Measurements from ENCODE around the gene DACT2.
"Not testable (repeated sequence)": the region's sequence is repeated elsewhere in the genome, so short reads cannot be mapped to it uniquely, and the experiment has no call there.

The DACT2 gene

DNA sequence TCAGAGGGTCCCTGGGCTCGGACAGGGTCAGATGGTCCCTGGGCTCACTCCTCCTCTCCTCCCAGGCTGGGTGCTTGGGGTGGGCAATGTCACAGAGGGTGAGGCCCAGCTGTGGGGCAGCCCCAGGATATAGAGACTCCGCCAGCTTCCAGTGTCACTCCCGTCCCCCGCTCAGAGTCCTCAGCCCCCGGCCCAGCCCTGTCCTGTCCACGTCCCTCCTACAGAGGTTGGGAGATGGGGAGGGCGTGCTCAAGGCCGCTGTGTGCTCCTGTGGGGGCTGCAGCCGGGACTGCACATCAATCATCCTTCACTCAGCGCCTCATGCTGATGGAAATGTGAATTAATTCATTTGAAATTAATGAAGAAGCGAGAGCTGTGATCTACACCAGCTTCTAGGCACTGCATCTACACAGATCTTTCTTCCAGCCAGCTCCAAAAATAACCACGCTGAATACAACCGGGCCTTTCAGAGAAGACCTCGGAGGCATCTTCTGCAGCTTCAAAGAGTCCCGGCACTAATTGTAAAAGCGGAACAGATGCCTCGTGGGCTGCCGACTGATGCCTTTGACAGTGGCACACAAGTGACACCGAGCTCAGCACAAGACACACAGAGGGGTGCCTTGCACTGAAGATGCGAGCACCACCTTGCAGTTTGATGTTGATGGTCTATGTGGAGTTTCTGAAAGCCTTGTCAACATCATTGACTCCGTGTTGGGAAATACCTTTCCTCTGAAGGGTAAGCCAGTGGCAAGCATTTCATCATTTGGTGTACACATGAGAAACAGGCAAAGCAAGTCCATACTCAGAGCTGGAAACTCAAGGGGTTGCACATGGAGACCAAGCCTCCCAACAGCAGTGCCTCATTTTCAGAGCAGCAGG is 39.3 kb downstream of the DACT2 start:
- DNase-seq: no peak

DNA sequence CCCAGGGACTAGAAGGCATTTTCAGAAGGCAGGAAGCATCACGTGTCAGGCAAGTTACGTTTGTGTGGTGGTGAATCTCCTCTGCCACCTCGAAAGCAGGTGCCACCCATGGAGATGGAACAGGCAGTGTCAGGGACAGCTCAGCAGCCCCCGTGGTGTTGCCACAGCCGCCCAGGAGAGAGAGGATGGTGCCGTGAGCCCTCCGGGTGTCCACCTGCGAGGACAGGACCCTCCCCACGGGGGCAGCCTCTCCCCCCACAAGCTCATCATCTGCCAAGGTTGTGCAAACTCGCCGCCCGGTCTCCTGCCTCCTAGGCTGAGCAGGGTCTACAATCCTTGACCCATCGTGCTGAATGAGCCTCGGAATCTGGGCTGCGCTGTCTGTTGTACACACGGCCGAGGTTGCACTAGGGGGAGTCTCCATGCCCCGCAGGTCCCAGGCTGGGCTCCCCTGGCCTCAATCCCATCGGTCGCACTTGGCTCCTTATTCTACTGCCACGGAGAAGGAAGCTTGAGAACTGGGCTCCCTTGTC is 40.1 kb downstream of the DACT2 start:
- no peak for DNase-seq

DNA sequence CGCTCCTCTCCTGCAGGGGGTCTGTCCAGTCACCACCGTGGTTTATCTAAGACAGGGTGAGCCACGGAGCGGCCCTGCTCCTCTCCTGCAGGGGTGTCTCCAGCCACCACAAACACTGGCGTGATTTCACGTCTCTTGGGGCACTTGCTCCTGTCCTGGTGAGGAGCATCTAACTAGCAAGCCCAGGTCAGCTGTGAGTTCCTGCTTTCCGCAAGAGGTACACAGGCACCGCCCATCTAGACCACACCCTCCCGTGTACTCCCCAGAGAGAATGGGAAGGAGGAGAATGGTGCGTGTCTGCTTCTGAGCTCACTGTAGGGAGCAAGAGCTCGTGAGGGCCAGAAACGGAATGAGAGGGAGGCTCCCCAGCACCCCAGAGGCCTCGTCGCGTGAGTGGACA is 40.7 kb downstream of the DACT2 start:
- no peak for DNase-seq

DNA sequence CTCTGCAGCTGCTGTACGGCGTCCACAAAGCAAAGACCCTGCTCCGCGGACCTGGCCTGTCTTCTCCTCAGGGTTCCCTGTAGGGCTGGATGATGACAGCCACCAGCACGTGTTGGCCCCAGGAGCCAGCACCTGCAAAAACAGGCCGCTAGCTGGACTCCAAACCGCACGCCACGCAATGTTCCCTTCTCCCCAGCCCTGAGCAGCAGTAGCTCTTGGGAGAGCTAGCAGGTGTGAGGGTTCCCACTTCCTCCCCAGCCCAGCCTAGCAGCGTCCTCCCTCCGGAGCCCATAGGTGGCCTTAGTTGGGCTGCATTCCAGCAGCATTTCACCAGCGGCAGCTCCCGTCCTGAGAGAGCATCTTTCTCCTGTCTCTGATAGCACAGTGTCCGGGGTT is 42.3 kb downstream of the DACT2 start:
- no peak for DNase-seq

DNA sequence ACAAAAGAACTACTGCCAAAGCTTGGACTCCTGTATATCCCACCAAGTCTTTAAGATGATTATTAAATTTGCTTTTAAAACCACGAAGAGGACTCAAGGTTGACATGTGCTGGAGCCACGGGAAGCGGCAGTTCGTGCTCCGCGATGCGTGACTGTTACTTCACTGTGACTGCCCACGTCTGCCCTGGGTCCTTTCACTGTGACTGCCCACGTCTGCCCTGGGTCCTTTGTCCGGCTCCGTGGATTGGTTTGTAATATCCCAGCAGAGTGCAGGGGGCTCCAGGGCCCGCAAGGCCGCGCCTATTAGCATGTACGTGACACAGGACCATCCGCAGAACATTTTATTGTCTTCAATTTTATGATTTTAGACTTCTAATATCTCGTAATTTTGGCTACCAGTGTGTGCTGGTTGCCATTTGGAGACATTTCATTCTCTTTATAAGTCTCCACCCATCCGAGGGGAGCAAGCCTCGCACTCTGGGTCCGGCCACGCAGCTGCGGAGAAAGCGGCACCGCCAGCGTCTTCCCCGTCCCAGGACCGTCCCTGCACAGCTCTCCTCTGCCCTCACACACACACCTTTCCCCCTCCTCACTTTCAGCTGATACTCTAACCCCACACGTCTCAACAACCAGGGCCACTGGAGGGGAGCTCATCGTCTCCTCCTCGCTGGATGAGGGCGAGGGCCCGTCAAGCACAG is 42.9 kb downstream of the DACT2 start:
- no peak for DNase-seq

DNA sequence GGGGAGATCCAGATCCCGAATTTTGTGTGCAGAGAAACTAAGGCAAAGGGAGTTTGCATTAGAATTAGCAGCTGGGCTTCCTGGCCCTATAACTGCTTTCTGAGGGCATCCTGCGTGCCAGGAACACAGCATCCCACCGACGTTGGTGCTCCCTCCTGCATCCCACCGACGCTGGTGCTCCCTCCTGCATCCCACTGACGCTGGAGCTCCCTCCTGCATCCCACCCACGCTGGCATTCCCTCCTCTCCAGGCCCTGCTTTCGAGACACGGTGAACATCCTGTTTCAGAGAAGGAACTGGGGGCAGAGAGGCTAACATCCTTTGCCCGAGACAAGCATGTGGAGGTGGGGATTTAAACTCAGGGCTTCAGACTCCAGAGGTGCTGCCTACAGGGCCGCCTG is 44.4 kb downstream of the DACT2 start:
- no peak for DNase-seq

DNA sequence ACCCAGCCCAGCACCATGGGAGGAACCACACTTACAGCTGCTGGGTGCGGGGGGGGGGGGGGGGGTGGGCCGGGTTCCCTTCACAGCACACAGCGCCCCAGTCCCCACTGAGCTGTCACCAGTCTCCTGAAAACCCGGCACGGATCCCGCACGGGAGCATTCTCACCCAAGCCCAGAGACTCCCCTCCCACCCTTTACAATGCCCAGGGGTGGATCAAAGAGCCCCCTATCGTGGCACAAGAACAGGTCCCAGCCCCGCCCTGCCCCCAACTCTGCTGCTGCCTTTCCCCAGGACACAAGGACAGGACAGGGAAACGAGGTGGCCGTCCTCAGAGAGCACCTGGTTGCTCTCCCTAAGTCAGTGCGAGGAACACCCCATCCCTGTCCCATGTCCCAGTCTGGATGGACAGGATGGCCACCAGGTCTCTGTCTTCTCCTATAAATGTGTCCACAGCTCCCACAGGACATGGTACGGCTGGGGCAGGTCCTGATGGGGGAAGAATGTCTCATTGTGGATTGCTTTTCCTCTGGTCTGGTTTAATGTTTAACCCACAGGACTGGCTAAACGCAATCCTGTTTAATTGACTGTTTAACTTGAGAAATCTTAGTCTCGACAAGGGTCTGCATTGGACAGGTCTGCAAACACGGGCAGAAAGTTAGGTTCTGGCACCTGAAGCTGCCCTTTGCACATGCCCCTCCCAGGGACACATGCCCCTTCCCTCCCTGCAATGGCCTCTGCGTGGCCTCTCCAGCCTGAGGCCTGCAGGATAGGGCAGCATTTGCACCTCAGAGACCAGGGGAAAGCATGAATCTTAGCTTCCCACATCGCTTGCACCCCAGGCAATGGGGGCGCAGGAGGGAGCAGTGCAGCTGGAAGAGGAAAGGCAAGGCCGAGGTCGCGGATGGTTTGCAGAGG is 45.3 kb downstream of the DACT2 start:
- no peak for DNase-seq

DNA sequence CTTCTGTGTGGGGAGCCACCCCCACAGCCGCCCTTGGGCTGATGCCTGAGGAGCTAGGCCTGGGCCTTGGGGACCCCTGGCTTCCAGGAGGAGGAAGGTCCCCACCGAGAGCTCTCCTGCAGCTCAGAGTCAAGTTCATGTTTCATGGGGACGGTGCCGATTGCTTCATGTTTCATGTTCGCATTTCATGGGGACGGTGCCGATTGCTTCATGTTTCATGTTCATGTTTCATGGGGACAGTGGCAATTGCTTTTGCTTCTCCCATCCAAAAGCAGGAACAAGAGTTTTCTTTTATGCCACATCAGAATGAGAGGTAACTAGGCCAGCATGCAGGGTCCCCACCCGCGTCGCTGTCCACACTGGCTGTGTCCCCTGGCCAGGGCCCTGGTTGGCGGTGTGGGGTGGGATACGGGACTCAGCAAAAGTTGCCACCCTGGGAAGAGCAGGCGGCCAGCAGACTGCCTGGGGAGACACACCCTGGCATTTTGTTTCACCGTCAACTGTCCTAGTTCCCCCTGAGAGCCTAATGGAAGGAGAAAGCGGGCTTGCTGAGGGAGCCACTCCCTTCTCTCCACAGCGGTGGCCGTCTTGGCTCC is 46.0 kb downstream of the DACT2 start:
- DNase-seq: no peak

DNA sequence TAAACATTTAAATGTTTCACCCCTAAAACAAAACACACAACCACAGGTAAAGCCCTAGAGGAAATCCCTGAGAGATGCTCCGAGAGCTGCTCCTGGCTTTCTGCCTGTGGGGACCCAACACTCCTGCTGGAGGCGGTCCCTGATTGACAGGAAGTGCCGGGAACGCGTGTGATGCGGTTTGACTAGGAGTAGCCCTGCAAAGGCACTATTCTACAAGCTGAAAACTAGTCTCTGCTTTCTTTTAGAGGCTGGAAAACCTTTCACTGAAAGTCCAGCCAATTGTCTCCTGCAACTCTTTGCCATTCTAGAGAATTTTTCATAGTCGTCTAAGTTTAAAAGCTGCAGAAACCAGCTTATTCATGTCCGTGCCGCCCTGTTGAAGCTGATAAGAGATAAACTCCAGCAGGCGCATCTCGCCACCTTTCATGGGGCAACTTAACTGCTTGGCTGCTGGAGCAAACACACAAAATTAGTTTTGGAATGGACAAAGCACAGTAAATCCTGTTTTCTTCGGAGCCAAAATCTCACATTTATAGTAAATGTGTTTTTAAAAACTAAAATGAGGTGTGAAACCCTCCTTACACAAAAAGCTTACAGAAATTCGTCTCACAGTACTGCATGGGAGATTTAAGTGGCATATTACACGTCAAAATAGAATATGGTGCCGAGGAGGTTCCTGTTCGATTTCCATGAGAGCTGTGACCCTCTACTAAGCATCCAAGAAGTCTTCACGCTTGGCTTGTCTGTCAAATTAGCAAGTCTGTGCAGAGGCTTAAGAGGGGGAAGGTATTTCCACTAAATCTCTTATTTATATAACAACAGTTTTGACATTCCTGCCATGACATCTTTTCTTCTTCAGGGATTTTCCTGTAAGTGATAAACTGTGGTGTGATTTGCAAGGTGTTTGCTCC is 46.9 kb downstream of the DACT2 start:
- no peak for DNase-seq

DNA sequence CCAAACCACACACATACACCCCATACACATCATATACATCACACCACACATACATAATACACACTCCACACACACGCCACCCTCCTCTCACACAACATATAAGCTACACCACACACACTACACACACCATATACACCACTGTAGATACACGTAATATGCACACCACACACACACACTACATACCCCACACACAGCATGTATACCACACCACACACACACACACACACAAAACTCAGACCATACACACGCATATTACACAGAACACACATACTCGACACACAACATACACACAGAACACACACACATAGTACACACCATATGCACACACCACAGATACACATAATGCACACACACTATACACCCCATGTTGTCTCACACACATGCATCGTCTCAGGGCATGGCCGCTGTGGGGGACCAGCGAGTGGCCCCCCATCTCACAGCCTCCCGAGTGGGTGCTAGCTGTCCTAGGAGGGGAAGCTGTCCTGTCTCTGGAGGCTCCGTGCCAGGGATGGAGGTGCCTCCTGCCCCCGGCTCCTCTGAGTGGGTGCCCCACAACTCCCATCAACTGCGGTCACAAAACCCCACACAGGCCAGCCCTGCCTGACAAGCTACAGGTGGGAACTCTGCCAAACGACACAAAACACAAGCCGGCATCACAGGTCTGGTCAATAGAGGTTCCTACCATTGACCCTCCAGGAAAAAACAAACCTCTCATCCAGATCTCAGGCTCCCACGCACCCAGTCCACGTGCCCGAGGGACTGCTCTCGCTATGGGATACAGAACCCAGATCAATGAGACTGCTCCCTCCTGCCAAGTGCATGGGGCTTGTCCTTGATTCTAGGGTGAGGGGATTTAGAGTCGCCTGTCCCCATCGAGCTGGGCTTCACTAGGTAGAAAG is 49.1 kb downstream of the DACT2 start:
- DNase-seq: no peak

DNA sequence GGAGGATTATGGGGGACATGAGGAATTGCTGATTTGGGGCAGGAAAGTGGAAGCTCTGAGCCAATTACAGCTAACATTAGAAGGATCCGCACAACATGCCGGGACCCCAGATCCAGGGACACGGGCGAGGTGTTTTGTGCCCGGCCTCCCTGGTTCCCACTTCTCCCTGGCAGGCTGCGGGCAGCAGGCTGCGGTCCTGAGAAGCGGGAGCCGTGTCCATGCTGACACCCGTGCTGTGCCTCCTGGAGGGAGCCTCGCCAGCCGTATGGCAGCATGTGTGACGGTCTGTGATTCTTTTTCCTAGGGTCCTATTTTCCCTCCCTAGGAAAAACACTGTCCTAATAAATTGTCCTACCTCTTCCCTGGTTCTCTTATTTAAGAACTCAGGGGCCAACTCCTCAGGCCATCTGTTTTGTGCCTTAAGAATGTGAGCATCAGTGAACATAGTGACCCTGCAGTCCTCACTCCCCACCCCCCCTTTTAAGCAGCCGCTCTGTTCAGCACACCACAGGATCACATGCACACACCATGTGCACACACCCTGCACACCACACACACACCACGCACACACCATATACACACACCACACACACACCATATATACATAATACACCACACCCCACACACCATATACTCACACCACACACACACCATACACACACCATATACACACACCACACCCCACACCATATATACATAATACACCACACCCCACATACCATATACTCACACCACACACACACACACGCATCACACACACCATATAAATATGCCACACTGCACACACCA is 49.9 kb downstream of the DACT2 start:
- no peak for DNase-seq

DNA sequence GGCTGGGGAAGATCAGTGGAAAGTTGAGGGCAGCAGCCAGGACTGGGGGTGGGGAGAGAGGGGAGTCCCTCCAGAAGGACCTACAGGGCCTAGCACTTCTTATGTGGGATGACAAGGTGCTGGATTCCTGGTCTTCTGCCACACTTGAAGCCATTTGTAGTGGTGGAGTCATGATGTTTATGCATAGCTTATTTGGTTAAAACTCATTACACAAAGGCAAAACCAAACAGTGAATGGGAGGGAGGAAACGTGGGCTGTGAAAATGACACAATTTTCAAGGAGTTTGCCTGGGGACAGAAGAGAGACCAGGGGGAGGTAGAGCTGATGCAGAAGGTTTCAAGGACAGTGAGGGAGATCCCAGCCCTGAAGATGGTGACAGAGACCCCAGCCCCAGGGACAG is 50.8 kb downstream of the DACT2 start:
- no peak for DNase-seq

DNA sequence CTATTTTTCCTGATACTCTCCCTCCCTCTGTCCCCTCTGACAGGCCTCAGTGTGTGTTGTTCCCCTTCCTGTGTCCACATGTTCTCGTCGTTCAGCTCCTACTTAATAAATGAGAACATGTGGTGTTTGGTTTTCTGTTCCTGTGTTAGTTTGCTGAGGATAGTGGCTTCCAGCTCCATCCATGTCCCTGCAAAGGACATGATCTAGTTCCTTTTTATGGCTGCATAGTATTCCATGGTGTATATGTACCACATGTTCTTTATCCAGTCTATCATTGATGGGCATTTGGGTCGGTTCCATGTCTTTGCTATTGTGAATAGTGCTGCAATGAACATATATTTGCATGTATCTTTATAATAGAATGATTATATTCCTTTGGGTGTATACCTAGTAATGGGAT is 51.8 kb downstream of the DACT2 start:
- DNase-seq: not testable (repeated sequence)

DNA sequence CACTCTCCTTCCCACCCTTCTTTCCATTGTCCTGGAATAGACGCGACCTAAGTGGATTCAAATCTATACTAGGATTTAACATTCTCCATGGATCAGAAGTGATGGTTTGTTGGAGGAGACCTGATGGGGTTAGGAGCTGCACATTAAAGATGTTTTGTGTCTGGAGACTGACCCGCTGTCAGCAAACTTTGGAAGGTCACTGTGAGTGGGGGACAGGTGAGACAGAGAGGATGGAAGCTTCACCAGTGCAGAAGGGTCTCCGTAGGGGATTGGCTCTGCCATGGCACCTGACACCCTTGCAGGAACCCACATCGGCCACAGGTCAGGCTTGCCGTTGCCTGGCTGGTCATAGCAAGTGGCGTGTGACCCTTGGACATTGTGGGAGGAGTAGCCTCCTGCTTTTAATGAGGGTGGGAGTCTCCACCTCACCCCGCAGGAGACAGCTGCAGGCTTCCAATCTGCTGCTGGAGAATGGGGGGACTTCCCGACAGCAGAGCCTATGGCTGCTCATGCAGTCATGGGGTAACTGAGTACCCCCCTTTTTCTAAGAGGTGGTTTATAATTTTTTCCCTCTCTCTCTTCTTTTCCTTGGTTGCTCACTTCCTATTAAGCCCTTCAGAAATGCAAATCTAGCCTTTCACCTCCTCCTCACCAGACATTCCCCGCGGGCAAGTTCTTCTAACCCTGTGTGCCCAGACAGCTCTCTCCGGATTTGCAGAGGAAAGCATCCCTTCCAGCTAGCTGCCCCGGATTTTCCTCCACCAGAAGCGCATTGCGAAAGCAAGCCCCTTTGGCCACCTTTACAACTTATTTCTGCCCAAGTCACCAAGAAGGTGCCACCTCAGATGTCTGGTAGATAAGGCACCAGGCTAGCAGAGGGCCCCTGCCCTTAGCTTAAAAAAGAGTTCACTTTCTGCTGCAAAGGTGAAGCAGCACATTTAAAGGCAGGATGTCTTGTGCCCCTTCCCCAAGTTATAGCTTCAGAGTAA is 53.5 kb downstream of the DACT2 start:
- DNase-seq: no peak

DNA sequence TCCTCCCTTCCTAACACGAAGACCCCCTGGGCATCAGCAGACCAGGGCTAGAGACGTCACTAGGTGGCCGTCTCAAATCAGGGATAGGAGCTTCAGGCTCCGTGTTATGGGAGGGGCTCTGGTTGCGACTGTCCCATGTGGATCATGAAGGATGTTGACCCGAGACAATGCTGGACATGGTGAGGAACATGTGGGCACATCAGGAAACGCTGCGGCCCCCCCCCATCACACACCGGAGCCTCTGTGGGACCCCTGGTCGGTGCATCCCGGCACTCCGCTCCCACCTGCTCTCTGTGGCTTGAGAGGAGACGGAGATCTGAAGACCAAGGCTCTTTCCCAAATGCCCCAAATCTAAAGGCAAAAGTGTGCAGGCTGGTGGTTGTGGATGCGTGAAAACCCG is 54.2 kb downstream of the DACT2 start:
- no peak for DNase-seq

DNA sequence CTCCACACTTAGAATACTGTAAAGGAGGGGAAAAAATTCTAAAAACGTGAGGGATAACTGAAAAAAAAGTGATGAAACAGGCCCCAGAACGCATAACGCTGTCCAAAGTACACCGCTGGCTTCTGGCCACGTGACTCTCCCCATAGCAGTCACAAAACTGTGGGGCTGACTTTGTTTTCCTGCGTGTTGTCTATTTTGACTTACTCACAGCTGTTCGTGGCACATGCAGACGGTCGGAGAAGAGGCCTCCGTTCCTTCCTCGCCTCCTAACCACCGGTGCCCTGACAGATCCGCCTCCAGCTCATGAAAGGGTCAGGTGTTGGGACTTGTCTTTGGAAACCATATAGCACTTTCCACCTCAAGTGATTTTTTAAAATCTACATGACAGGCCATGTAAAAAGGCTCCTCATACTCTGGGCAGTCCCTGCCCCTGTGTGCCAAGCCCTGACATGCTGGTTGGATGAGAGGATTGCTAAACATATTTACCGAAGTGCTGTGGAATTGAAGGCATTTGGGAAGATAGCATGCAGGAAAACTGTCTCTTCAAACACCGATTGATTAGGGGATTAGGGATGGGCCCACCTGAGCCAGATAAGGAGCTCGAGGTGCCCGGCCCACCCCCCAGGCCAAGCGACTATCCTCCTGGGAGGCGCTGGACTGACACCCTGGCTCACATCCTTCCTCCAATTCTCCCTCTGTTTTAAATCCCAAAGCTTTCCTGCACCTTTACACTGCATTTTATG is 54.8 kb downstream of the DACT2 start:
- DNase-seq: no peak

DNA sequence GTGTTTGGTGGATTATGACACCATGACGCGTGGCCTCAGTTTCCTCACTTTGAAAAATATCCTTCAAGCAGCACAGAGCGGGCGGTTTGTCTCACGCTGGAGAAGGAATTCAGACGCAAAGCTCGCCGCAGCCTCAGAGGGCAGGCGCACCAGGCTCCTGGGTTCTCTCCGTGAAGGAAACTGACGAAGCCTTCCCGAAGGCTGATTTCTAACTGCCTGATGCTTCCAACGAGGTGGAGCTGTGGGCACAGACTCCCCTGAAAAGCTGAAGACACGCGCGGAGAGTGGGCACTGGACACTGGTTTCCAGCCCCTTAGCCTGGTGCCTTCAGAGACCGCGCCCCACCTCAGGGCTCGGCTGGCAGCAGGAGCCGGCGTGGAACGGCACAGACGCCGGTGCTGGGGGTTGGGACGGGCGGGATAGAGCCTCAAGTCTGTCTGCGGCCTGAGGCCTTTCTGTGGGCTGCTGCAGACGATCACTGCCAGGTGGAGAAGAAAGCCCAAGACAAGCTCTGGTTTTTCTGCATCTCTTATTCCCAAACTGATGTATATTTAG is 56.1 kb downstream of the DACT2 start:
- DNase-seq: no peak

All from NCI-H446 (cell line).